ENCODE measurements around the gene CHMP1A. TPM values are rescaled to one million over a fixed set of nuclear protein-coding genes. Genes with fewer than 3 reads are reported as not detected.

Gene CHMP1A
- total RNA-seq, 1 experiment from 2014 or later = 158 TPM

DNA sequence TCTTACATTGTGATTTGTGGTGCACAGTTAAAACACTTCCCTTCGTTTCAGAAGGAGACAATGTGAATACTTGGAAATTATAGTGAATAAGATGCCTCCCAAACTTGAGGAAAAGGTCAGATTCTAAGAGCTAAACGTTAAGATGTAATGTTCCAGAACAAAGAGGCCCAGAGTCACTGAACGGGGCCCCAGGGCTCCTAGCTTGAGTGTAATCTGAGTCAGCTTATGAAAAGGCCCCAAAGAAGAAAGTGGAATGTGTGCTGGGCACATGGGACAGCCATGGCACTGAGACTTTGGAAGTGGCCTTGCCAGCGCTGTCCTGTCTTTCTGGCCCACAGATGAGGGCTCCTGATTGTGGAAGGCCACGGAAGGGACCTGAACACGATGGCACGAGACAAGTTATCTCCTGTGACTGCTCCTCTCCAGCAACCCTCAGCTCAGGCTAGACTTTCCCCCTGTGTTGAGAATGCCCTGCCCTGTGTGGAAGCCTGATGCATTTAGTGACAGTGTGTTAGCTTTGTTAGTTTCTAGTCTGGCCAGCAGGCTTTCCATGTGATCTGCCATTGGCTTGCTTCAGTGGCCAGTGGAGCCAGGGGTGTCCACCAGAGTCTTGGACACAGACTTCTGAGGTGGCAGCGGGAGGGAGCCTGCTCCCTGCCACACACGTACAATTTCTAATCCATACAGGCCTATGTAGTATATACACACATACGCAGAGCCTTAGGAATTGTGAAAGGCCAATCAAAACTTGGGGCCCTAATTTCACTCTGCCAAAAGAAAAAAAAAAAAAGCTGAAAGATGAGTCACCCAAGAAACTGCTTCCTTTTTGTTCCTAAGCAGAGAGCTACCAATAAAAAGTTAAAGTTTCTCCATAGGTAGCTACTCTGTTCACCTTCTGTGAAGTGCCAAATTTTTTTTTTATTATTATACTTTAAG, 13.3 kb upstream of the CHMP1A start:
- BruUV-seq (replicated peaks) = TSS peak; percentile 15
- Histone ChIP-seq H4K20me1 (ENCODE audit: insufficient read depth) (no peaks in the 10 kb centered on the region), H3K36me3 (ENCODE audit: control insufficient read depth in 1 of 2, insufficient read depth in 2 of 2, low read length in 2 of 2) (no peaks in the 10 kb centered on the region), H3K27ac (ENCODE audit: low read depth, low read length) (peak overlapping the region; percentile 14; the same call in 1 of the 2 replicates), H3K9ac (ENCODE audit: low read length) (no peak overlapping the region), H2AFZ (ENCODE audit: low read depth, low read length, poor library complexity, severe bottlenecking) (no peak overlapping the region), H3K4me3 (replicated peaks in 1 of 2; ENCODE audit: low read depth in 1 of 2, low read length in 2 of 2) (no peak overlapping the region), H3K79me2 (ENCODE audit: insufficient read depth, low read length) (no peaks in the 10 kb centered on the region), H3K4me2 (ENCODE audit: low read length) (no peak overlapping the region), H3K9me2 (ENCODE audit: insufficient read depth) (no peaks in the 10 kb centered on the region), H3K4me1 (ENCODE audit: control insufficient read depth in 1 of 2, insufficient read depth in 2 of 2, low read length in 2 of 2) (peaks cover 0 to 5% of the 10 kb centered on the region in 2 experiments; a peak in 1 of 4 replicates), H3K27me3 (ENCODE audit: insufficient read depth, low read length) (no peaks in the 10 kb centered on the region), H3K9me3 (ENCODE audit: control insufficient read depth in 1 of 2, insufficient read depth in 1 of 2, low read depth in 1 of 2, low read length in 2 of 2) (peaks cover 1 to 5% of the 10 kb centered on the region in 2 experiments; a peak in 1 of 4 replicates)
- ATAC-seq (no peak; the same call in 1 of the 2 replicates), DNase-seq (ENCODE audit: low read depth, low spot score) (no peak)
- POLR2A ChIA-PET = interaction anchor here (0.6 to 0.8 kb wide), 2 partner anchors 9 to 111 kb away, joined by 3 read pairs; no protein-coding TSS in a partner anchor
- RAD21 ChIA-PET (ENCODE audit: low non-redundant PET in 1 of 2, low total read pairs in 2 of 2, uncharacterized antibody in 2 of 2, unreplicated experiment in 2 of 2) = interaction anchor here in 1 of 2 experiments (0.6 kb wide), 1 partner anchor 37 kb away, joined by 3 read pairs; no protein-coding TSS in a partner anchor
- CTCF ChIA-PET = no interaction called here
- intact Hi-C loops (cut with micrococcal nuclease) = no loop called here
- no peak for TF ChIP-seq JUND (IDR thresholded peaks at IDR 0.05)
- TF ChIP-seq RAD21 (IDR thresholded peaks at IDR 0.05; ENCODE audit: low read depth) = no peak
- no peak for TF ChIP-seq FOSL1 (IDR thresholded peaks at IDR 0.05; ENCODE audit: low read depth)
- no peak for TF ChIP-seq POLR2AphosphoS5 (IDR thresholded peaks at IDR 0.05; ENCODE audit: low read depth, low read length)
- TF ChIP-seq, protein P1, sequence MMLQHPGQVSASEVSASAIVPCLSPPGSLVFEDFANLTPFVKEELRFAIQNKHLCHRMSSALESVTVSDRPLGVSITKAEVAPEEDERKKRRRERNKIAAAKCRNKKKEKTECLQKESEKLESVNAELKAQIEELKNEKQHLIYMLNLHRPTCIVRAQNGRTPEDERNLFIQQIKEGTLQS (IDR thresholded peaks at IDR 0.05) = no peak
- no peak for TF ChIP-seq EGR1 (IDR thresholded peaks at IDR 0.05; ENCODE audit: low read depth)
- TF ChIP-seq CBX3 (IDR thresholded peaks at IDR 0.05; ENCODE audit: low read depth) = no peak
- no peak for TF ChIP-seq CEBPB (IDR thresholded peaks at IDR 0.05; ENCODE audit: low read depth)
- TF ChIP-seq, protein P2, sequence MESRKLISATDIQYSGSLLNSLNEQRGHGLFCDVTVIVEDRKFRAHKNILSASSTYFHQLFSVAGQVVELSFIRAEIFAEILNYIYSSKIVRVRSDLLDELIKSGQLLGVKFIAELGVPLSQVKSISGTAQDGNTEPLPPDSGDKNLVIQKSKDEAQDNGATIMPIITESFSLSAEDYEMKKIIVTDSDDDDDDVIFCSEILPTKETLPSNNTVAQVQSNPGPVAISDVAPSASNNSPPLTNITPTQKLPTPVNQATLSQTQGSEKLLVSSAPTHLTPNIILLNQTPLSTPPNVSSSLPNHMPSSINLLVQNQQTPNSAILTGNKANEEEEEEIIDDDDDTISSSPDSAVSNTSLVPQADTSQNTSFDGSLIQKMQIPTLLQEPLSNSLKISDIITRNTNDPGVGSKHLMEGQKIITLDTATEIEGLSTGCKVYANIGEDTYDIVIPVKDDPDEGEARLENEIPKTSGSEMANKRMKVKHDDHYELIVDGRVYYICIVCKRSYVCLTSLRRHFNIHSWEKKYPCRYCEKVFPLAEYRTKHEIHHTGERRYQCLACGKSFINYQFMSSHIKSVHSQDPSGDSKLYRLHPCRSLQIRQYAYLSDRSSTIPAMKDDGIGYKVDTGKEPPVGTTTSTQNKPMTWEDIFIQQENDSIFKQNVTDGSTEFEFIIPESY (IDR thresholded peaks at IDR 0.05; ENCODE audit: extremely low read depth, insufficient replicate concordance, low read length) = no peak
- no peak for TF ChIP-seq YY1 (IDR thresholded peaks at IDR 0.05; ENCODE audit: extremely low read depth, insufficient replicate concordance, low read depth, low read length)
- TF ChIP-seq ZFX (IDR thresholded peaks at IDR 0.05) = no peak
- no peak for TF ChIP-seq EZH2phosphoT487 (IDR thresholded peaks at IDR 0.05; ENCODE audit: borderline replicate concordance)
- TF ChIP-seq REST (IDR thresholded peaks at IDR 0.05; ENCODE audit: low read depth) = no peak
- no peak for TF ChIP-seq SIN3A (IDR thresholded peaks at IDR 0.05; ENCODE audit: low read depth)
- TF ChIP-seq TCF7L2 (IDR thresholded peaks at IDR 0.05; ENCODE audit: borderline replicate concordance, extremely low read depth, insufficient read depth, insufficient read length) = no peak
- TF ChIP-seq, protein P3, sequence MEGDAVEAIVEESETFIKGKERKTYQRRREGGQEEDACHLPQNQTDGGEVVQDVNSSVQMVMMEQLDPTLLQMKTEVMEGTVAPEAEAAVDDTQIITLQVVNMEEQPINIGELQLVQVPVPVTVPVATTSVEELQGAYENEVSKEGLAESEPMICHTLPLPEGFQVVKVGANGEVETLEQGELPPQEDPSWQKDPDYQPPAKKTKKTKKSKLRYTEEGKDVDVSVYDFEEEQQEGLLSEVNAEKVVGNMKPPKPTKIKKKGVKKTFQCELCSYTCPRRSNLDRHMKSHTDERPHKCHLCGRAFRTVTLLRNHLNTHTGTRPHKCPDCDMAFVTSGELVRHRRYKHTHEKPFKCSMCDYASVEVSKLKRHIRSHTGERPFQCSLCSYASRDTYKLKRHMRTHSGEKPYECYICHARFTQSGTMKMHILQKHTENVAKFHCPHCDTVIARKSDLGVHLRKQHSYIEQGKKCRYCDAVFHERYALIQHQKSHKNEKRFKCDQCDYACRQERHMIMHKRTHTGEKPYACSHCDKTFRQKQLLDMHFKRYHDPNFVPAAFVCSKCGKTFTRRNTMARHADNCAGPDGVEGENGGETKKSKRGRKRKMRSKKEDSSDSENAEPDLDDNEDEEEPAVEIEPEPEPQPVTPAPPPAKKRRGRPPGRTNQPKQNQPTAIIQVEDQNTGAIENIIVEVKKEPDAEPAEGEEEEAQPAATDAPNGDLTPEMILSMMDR (IDR thresholded peaks at IDR 0.05 in 2 of 3, conservative IDR thresholded peaks at IDR 0.05 in 1 of 3; ENCODE audit: borderline replicate concordance in 1 of 3, insufficient read depth in 1 of 3, low read depth in 2 of 3, low read length in 2 of 3) = no peak
- TF ChIP-seq ZNF274 (IDR thresholded peaks at IDR 0.05; ENCODE audit: low read depth, low read length) = no peak
- TF ChIP-seq SRF (IDR thresholded peaks at IDR 0.05; ENCODE audit: low read depth) = no peak

Measured in HCT116 (cell line).